DMS53 (cell line): ENCODE data around the gene RBBP8NL.
A peak's percentile ranks its signal among the peaks of the same experiment; 100 is the strongest.

Source experiments
- DNase-seq: peaks from one replicate; lab custom pipeline; 2025; lab: John Stamatoyannopoulos, UW

Gene RBBP8NL

GRCh38 chr20:62408640-62409039 lies 18.7 kb downstream of the RBBP8NL start:
- no peak for DNase-seq

- DNase-seq, result no peak
Measured at GRCh38 chr20:62408055-62408454, 19.3 kb downstream of the RBBP8NL start.

- DNase-seq, result peak; percentile 98
Measured at GRCh38 chr20:62407221-62407992, 19.9 kb downstream of the RBBP8NL start, which contains the start of gene CABLES2. TSS of gene CABLES2 (minus strand) at chr20:62407285. CDS start at chr20:62407276, 9 bp downstream.

GRCh38 chr20:62406635-62407176 lies 20.6 kb downstream of the RBBP8NL start:
- peak; percentile 40 for DNase-seq

- DNase-seq, result no peak
Measured at GRCh38 chr20:62405981-62406513, 21.3 kb downstream of the RBBP8NL start.

GRCh38 chr20:62405108-62405980 lies 22.0 kb downstream of the RBBP8NL start:
- peak; percentile 50 for DNase-seq

GRCh38 chr20:62404761-62405107 lies 22.6 kb downstream of the RBBP8NL start:
- no peak for DNase-seq

- DNase-seq, result no peak
Measured at GRCh38 chr20:62404112-62404665, 23.1 kb downstream of the RBBP8NL start.

GRCh38 chr20:62403331-62403730 lies 24.0 kb downstream of the RBBP8NL start:
- DNase-seq, result no peak

GRCh38 chr20:62402456-62403150 lies 24.7 kb downstream of the RBBP8NL start:
- DNase-seq, result no peak

- no peak for DNase-seq
Measured at GRCh38 chr20:62401331-62401779, 26.0 kb downstream of the RBBP8NL start.

GRCh38 chr20:62400541-62400940 lies 26.8 kb downstream of the RBBP8NL start:
- DNase-seq, result no peak

- peak; percentile 89 for DNase-seq
Measured at GRCh38 chr20:62400021-62400420, 27.3 kb downstream of the RBBP8NL start.

GRCh38 chr20:62398120-62398821 lies 29.1 kb downstream of the RBBP8NL start:
- no peak for DNase-seq

- DNase-seq, result no peak
Measured at GRCh38 chr20:62396367-62397239, 30.7 kb downstream of the RBBP8NL start.

GRCh38 chr20:62395311-62396242 lies 31.8 kb downstream of the RBBP8NL start:
- DNase-seq, result peak; percentile 60

GRCh38 chr20:62394248-62395245 lies 32.8 kb downstream of the RBBP8NL start:
- no peak for DNase-seq
